H9 (cell line): ENCODE data around the gene KAT7. TPM values are rescaled to one million over a fixed set of nuclear protein-coding genes. Genes with fewer than 3 reads are reported as not detected.

Experiments used
- DNase-seq: peaks from one replicate; pipeline ENCODE4 v3.0.0-alpha.2; 2017
- H2AFZ ChIP-seq: one replicate; pipeline ENCODE4 v1.6.1; 2013; ENCODE audit warnings: mild to moderate bottlenecking, low read length, control low read depth, moderate library complexity
- H2AK5ac ChIP-seq: 2 replicates; pipeline ENCODE4 v1.6.1; 2013; ENCODE audit warnings: low read length, control low read depth, mixed read lengths; ENCODE audit not compliant: insufficient read length
- H2BK120ac ChIP-seq: one replicate; pipeline ENCODE4 v1.6.1; 2013; ENCODE audit warnings: low read depth, mild to moderate bottlenecking, low read length, control low read depth, inconsistent platforms; ENCODE audit not compliant: poor library complexity, severe bottlenecking
- H2BK12ac ChIP-seq: 2 replicates; pipeline ENCODE4 v1.6.1; 2013; ENCODE audit warnings: low read length, control low read depth, mixed read lengths, low read depth; ENCODE audit not compliant: insufficient read length
- H2BK15ac ChIP-seq: 2 replicates; pipeline ENCODE4 v1.6.1; 2013; ENCODE audit warnings: low read depth, low read length, control low read depth
- H2BK20ac ChIP-seq: one replicate; pipeline ENCODE4 v1.6.1; 2013; ENCODE audit warnings: low read depth, mild to moderate bottlenecking, low read length, control low read depth, inconsistent platforms; ENCODE audit not compliant: poor library complexity, severe bottlenecking
- H2BK5ac ChIP-seq: 2 replicates; pipeline ENCODE4 v1.6.1; 2013; ENCODE audit warnings: low read length, control low read depth, mixed read lengths; ENCODE audit not compliant: insufficient read length
- H3K14ac ChIP-seq: 2 replicates; pipeline ENCODE4 v1.6.1; 2013; ENCODE audit warnings: low read length, control low read depth; ENCODE audit not compliant: insufficient read depth
- H3K18ac ChIP-seq: 2 replicates; pipeline ENCODE4 v1.6.1; 2013; ENCODE audit warnings: low read depth, mild to moderate bottlenecking, mixed read lengths, low read length, control low read depth; ENCODE audit not compliant: insufficient read length
- H3K23ac ChIP-seq: 2 replicates; pipeline ENCODE4 v1.6.1; 2013; ENCODE audit warnings: low read length, control low read depth, mixed read lengths, low read depth; ENCODE audit not compliant: insufficient read length
- H3K23me2 ChIP-seq: 2 replicates; pipeline ENCODE4 v1.6.1; 2013; ENCODE audit warnings: low read depth, mild to moderate bottlenecking, mixed read lengths, low read length, control low read depth; ENCODE audit not compliant: insufficient read length, poor library complexity, severe bottlenecking
- H3K27ac ChIP-seq: 2 replicates; pipeline ENCODE4 v1.5.1; 2013; ENCODE audit warnings: low read length, control low read depth, mixed read lengths, low read depth; ENCODE audit not compliant: insufficient read length
- H3K27me3 ChIP-seq: 2 replicates; pipeline ENCODE4 v1.6.1; 2013; ENCODE audit warnings: low read length, control low read depth, inconsistent platforms; ENCODE audit not compliant: insufficient read depth
- H3K4ac ChIP-seq: 2 replicates; pipeline ENCODE4 v1.6.1; 2013; ENCODE audit warnings: low read depth, mild to moderate bottlenecking, control low read depth, inconsistent platforms, low read length, moderate library complexity
- H3K4me1 ChIP-seq: 2 replicates; pipeline ENCODE4 v1.6.1; 2013; ENCODE audit warnings: low read length, control low read depth, inconsistent platforms; ENCODE audit not compliant: insufficient read depth
- H3K4me2 ChIP-seq: 2 replicates; pipeline ENCODE4 v1.6.1; 2013; ENCODE audit warnings: low read length, control low read depth, mixed read lengths; ENCODE audit not compliant: insufficient read length, insufficient read depth
- H3K56ac ChIP-seq: 2 replicates; pipeline ENCODE4 v1.6.1; 2013; ENCODE audit warnings: low read depth, mild to moderate bottlenecking, mixed read lengths, low read length, control low read depth; ENCODE audit not compliant: insufficient read length
- H3K79me1 ChIP-seq: 2 replicates; pipeline ENCODE4 v1.6.1; 2013; ENCODE audit warnings: low read depth, mild to moderate bottlenecking, moderate library complexity, low read length, control low read depth, inconsistent platforms; ENCODE audit not compliant: insufficient read depth, poor library complexity, severe bottlenecking
- H3K79me2 ChIP-seq: 2 replicates; pipeline ENCODE4 v1.6.1; 2013; ENCODE audit warnings: low read length, control low read depth, inconsistent platforms; ENCODE audit not compliant: insufficient read depth
- H3K9ac ChIP-seq: 2 replicates; pipeline ENCODE4 v1.6.1; 2013; ENCODE audit warnings: low read length, control low read depth, mixed read lengths; ENCODE audit not compliant: insufficient read length; ENCODE audit errors: extremely low read depth
- H3K9me3 ChIP-seq: one replicate; pipeline ENCODE4 v1.6.1; 2013; ENCODE audit warnings: low read depth, low read length, inconsistent platforms; ENCODE audit not compliant: control insufficient read depth
- H3T11ph ChIP-seq: one replicate; pipeline ENCODE4 v1.6.1; 2013; ENCODE audit warnings: mild to moderate bottlenecking, low read length, control low read depth, inconsistent platforms
- H4K20me1 ChIP-seq: one replicate; pipeline ENCODE4 v1.6.1; 2013; ENCODE audit not compliant: control insufficient read depth, insufficient read length, insufficient read depth
- H4K5ac ChIP-seq: 2 replicates; pipeline ENCODE4 v1.6.1; 2013; ENCODE audit warnings: low read depth, mild to moderate bottlenecking, mixed read lengths, low read length, control low read depth; ENCODE audit not compliant: insufficient read length
- H4K8ac ChIP-seq: replicated peaks from 2 replicates; pipeline ENCODE4 v1.6.1; 2013; ENCODE audit warnings: low read length, control low read depth, mixed read lengths, low read depth; ENCODE audit not compliant: insufficient read length
- H4K91ac ChIP-seq: 2 replicates; pipeline ENCODE4 v1.6.1; 2013; ENCODE audit warnings: low read depth, mild to moderate bottlenecking, moderate library complexity, mixed read lengths, low read length, control low read depth; ENCODE audit not compliant: insufficient read length
- H3K27ac Mint-ChIP-seq, 3 experiments: 2 replicates in 2 of 3; 3 replicates in 1 of 3; pipeline ENCODE4 v1.8.0; 2020 to 2021; ENCODE audit warnings: mixed read lengths in 3 of 3, mild to moderate bottlenecking in 1 of 3, moderate library complexity in 1 of 3
- H3K27me3 Mint-ChIP-seq: 2 replicates; pipeline ENCODE4 v1.8.0; 2021; ENCODE audit warnings: low read depth, mild to moderate bottlenecking, moderate library complexity, mixed read lengths
- H3K36me3 Mint-ChIP-seq, 3 experiments: 2 replicates in 2 of 3; 3 replicates in 1 of 3; pipeline ENCODE4 v1.8.0; 2020 to 2021; ENCODE audit warnings: low read depth in 3 of 3, mixed read lengths in 3 of 3; ENCODE audit not compliant: insufficient read depth in 1 of 3
- H3K4me1 Mint-ChIP-seq, 2 experiments: 2 replicates each; pipeline ENCODE4 v1.8.0; 2020; ENCODE audit warnings: mixed read lengths in 2 of 2
- H3K4me3 Mint-ChIP-seq, 2 experiments: 2 replicates in 1 of 2; 3 replicates in 1 of 2; pipeline ENCODE4 v1.8.0; 2020 to 2021; ENCODE audit warnings: mild to moderate bottlenecking in 2 of 2, mixed read lengths in 2 of 2, moderate library complexity in 1 of 2
- H3K9me3 Mint-ChIP-seq, 2 experiments: 2 replicates in 1 of 2; 3 replicates in 1 of 2; pipeline ENCODE4 v1.8.0; 2020; ENCODE audit warnings: mild to moderate bottlenecking in 2 of 2, mixed read lengths in 2 of 2, moderate library complexity in 1 of 2
- WGBS: extraction: QIAGEN DNeasy Blood & Tissue Kit; methylation state at CpG from one replicate; pipeline ENCODE4 v1.1.7; 2013; ENCODE audit warnings: missing lambda C conversion rate, low lambda C conversion rate, mixed read lengths; ENCODE audit not compliant: insufficient read length; ENCODE audit errors: extremely low coverage; 5-methylcytosine and 5-hydroxymethylcytosine counted together
- total RNA-seq: library from RNA; stranded (reverse); gene quantifications from 2 replicates; pipeline ENCODE4 v1.2.1, GENCODE V29; 2021
- TF ChIP-seq, protein P1 (sequence below): fragments of 200-600 bp; sonication (generic); conservative IDR thresholded peaks from 3 replicates; pipeline ENCODE4 v1.8.0; 2021; ENCODE audit warnings: antibody characterized with exemption, mild to moderate bottlenecking

The KAT7 gene
- total RNA-seq, 1 experiment from 2014 or later, result 93.1 TPM

DNA sequence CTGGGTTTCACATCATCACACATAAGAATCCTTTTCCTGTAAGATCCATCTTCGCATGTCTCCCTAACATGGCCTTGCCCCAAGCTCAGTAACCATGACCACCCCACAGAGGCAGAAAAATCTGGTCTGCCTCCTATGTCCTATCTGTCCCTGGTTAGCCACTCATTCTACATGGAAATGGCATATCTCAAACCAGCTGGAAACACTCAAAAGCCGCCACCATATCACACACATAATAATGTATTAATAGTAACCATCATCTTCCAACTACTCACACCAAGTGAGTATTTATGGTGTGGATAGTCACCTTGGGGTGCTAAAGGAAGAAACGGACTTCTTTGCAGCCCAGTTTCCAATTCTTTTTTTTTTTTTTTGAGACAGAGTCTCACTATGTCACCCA lies 36.0 kb upstream of the KAT7 start:
- H3K9me3 Mint-ChIP-seq, result no peaks in the 10 kb centered on the region
- H3K4me1 ChIP-seq, result peaks cover 2% of the 10 kb centered on the region; the same call in 1 of the 2 replicates
- H3K4me1 Mint-ChIP-seq, result peaks cover 20 to 28% of the 10 kb centered on the region in 2 experiments
- WGBS, result no CpG with 5 or more reads among the region's 3 CpGs
- H3K4me3 Mint-ChIP-seq, result no peak overlapping the region
- H2BK20ac ChIP-seq, result no peak overlapping the region
- TF ChIP-seq, protein P1, sequence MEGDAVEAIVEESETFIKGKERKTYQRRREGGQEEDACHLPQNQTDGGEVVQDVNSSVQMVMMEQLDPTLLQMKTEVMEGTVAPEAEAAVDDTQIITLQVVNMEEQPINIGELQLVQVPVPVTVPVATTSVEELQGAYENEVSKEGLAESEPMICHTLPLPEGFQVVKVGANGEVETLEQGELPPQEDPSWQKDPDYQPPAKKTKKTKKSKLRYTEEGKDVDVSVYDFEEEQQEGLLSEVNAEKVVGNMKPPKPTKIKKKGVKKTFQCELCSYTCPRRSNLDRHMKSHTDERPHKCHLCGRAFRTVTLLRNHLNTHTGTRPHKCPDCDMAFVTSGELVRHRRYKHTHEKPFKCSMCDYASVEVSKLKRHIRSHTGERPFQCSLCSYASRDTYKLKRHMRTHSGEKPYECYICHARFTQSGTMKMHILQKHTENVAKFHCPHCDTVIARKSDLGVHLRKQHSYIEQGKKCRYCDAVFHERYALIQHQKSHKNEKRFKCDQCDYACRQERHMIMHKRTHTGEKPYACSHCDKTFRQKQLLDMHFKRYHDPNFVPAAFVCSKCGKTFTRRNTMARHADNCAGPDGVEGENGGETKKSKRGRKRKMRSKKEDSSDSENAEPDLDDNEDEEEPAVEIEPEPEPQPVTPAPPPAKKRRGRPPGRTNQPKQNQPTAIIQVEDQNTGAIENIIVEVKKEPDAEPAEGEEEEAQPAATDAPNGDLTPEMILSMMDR, result no peak
- H3K56ac ChIP-seq, result no peak overlapping the region
- peaks cover 6% of the 10 kb centered on the region; the same call in 1 of the 2 replicates for H3K79me2 ChIP-seq
- H3K79me1 ChIP-seq, result peaks cover 14% of the 10 kb centered on the region
- no peak overlapping the region for H3K14ac ChIP-seq
- H2AFZ ChIP-seq, result no peak overlapping the region
- no peak overlapping the region for H2BK120ac ChIP-seq
- H2BK12ac ChIP-seq, result no peak overlapping the region
- no peak overlapping the region for H3K9ac ChIP-seq
- no peaks in the 10 kb centered on the region for H4K20me1 ChIP-seq
- H4K8ac ChIP-seq, result no peak overlapping the region
- H4K91ac ChIP-seq, result no peak overlapping the region
- peak overlapping the region; percentile 37 to 86 (median 66); a peak in 6 of 7 replicates for H3K27ac Mint-ChIP-seq
- H3K18ac ChIP-seq, result no peak overlapping the region
- H3K23me2 ChIP-seq, result no peaks in the 10 kb centered on the region
- H3K9me3 ChIP-seq, result no peaks in the 10 kb centered on the region
- no peak overlapping the region for H3K27ac ChIP-seq
- H3T11ph ChIP-seq, result no peak overlapping the region
- no peak overlapping the region for H2AK5ac ChIP-seq
- H2BK5ac ChIP-seq, result no peak overlapping the region
- H3K27me3 Mint-ChIP-seq, result no peaks in the 10 kb centered on the region
- no peaks in the 10 kb centered on the region for H3K27me3 ChIP-seq
- DNase-seq, result no peak
- H3K36me3 Mint-ChIP-seq, result peaks cover 1 to 13% (median 3%) of the 10 kb centered on the region in 3 experiments; a peak in 5 of 7 replicates
- no peak overlapping the region for H4K5ac ChIP-seq
- no peak overlapping the region for H3K23ac ChIP-seq
- H3K4ac ChIP-seq, result no peak overlapping the region
- H2BK15ac ChIP-seq, result no peak overlapping the region
- no peak overlapping the region for H3K4me2 ChIP-seq
